Esophagus muscularis mucosa (tissue), 4 donors: ENCODE measurements around the gene KCNN4. TPM values are rescaled to one million over a fixed set of nuclear protein-coding genes. Genes with fewer than 3 reads are reported as not detected.

Source experiments
- DNase-seq: peaks from one replicate; pipeline ENCODE4 v3.0.0-alpha.2; 2017; ENCODE audit errors: extremely low spot score
- H3K27ac ChIP-seq, 4 donors: fragments of 200-600 bp; sonication (generic); replicated peaks in 1 of 4; 1 replicate in 3 of 4; 2 replicates in 1 of 4; pipeline ENCODE4 v1.5.1; 2016 to 2019; ENCODE audit warnings: mild to moderate bottlenecking in 1 of 4
- H3K27me3 ChIP-seq, 4 donors: fragments of 200-600 bp; sonication (generic); one replicate each; pipeline versions ENCODE4 v1.5.1 to v1.6.0; 2016 to 2019
- H3K36me3 ChIP-seq, 4 donors: fragments of 200-600 bp; sonication (generic); one replicate each; pipeline ENCODE4 v1.5.1; 2016 to 2019
- H3K4me1 ChIP-seq, 4 donors: fragments of 200-600 bp; sonication (generic); one replicate each; pipeline ENCODE4 v1.5.1; 2016 to 2019
- H3K4me3 ChIP-seq, 4 donors: fragments of 200-600 bp; sonication (generic); 1 replicate in 2 of 4; 2 replicates in 2 of 4; pipeline ENCODE4 v1.5.1; 2016 to 2019; ENCODE audit warnings: mild to moderate bottlenecking in 4 of 4, moderate library complexity in 1 of 4
- H3K9me3 ChIP-seq, 4 donors: fragments of 200-600 bp; sonication (generic); 1 replicate in 3 of 4; 2 replicates in 1 of 4; pipeline ENCODE4 v1.5.1; 2016 to 2019
- EP300 ChIP-seq: sonication (generic); formaldehyde crosslinking; IDR thresholded peaks from one replicate; pipeline ENCODE4 v1.6.1; 2017; ENCODE audit warnings: antibody characterized with exemption
- POLR2A ChIP-seq: fragments of 450-650 bp; IDR thresholded peaks from one replicate; pipeline ENCODE4 v1.6.1; 2017; ENCODE audit warnings: antibody characterized with exemption, moderate library complexity, mild to moderate bottlenecking, low read depth
- POLR2AphosphoS5 ChIP-seq, 2 donors: sonication (generic); formaldehyde crosslinking; IDR thresholded peaks; one replicate each; pipeline ENCODE4 v1.6.1; 2017; ENCODE audit warnings: antibody characterized with exemption in 2 of 2
- WGBS: methylation state at CpG from one replicate; pipeline ENCODE4 v1.1.5; 2018; 5-methylcytosine and 5-hydroxymethylcytosine counted together
- intact Hi-C: fragments of 100-400 bp; cut with DNase I; formaldehyde crosslinking; loops from one replicate; pipeline ENCODE4 v1.15.1; 2023
- total RNA-seq, 4 donors: library from RNA; depleted of rRNA; stranded (reverse); fragments of >200 nt; gene quantifications; one replicate each; pipeline versions ENCODE4 v1.1.0 to v1.2.1, GENCODE V29; 2016
- TF ChIP-seq, protein P1 (sequence below), 3 experiments: fragments of 200-600 bp in 2 of 3; fragments of 450-650 bp in 1 of 3; sonication (generic) in 2 of 3; IDR thresholded peaks; one replicate each; pipeline ENCODE4 v1.5.1; 2017 to 2019; ENCODE audit warnings: antibody characterized with exemption in 3 of 3, mild to moderate bottlenecking in 2 of 3, moderate library complexity in 1 of 3

The KCNN4 gene
- total RNA-seq, 4 donors from 2014 or later: 1.7 to 6.7 (median 1.9) TPM

DNA sequence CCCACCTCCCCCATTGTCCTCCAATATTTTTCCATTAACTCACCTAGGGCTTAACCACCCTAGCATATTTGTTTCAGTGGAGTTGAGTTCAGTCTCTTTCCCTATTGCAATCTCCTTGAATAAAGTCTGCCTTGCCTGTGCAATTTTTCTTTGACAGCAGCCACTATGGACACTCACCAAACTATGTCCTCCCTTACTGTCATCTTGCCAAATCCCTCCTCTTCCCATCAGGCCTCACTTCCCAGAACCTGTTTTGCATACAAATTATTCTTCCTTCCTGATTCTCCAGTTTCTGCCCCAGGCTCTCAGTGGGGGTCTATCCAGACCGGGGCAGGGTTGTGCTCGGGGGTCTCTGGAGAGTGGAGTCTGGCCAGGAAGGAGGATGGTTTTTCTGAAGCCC lies 23.7 kb upstream of the KCNN4 start:
- Histone ChIP-seq H3K27me3 (peaks cover 0 to 20% (median 0%) of the 10 kb centered on the region in 4 donors), H3K27ac (no peak overlapping the region), H3K36me3 (no peaks in the 10 kb centered on the region), H3K9me3 (no peaks in the 10 kb centered on the region), H3K4me1 (peaks cover 0 to 16% (median 5%) of the 10 kb centered on the region in 4 donors), H3K4me3 (peak overlapping the region in 1 of 4 donors; percentile 20)
- WGBS: 31% methylated on average over 2 of the region's 2 CpGs
- no peak for DNase-seq
- intact Hi-C loops: no loop called here
- TF ChIP-seq EP300: no peak
- TF ChIP-seq POLR2A: no peak
- TF ChIP-seq, protein P1, sequence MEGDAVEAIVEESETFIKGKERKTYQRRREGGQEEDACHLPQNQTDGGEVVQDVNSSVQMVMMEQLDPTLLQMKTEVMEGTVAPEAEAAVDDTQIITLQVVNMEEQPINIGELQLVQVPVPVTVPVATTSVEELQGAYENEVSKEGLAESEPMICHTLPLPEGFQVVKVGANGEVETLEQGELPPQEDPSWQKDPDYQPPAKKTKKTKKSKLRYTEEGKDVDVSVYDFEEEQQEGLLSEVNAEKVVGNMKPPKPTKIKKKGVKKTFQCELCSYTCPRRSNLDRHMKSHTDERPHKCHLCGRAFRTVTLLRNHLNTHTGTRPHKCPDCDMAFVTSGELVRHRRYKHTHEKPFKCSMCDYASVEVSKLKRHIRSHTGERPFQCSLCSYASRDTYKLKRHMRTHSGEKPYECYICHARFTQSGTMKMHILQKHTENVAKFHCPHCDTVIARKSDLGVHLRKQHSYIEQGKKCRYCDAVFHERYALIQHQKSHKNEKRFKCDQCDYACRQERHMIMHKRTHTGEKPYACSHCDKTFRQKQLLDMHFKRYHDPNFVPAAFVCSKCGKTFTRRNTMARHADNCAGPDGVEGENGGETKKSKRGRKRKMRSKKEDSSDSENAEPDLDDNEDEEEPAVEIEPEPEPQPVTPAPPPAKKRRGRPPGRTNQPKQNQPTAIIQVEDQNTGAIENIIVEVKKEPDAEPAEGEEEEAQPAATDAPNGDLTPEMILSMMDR (IDR thresholded peaks at IDR 0.05): no peak
- TF ChIP-seq POLR2AphosphoS5 (IDR thresholded peaks at IDR 0.05): no peak

- Histone ChIP-seq H3K27ac (no peak within 1 kb of the TSS), H3K4me1 (peaks cover 6 to 20% (median 14%) of the 10 kb centered on the region in 4 donors), H3K4me3 (no peak within 1 kb of the TSS), H3K9me3 (no peaks in the 10 kb centered on the region), H3K36me3 (peaks cover 0 to under 1% (median 0%) of the 10 kb centered on the region in 4 donors), H3K27me3 (peaks cover 0 to 39% (median 4%) of the 10 kb centered on the region in 4 donors)
- TF ChIP-seq, protein P1 (IDR thresholded peaks at IDR 0.05): no peak
- TF ChIP-seq EP300 (no peak), POLR2A (no peak), POLR2AphosphoS5 (IDR thresholded peaks at IDR 0.05) (no peak)
- no peak for DNase-seq
- 55% methylated on average over 11 of the region's 12 CpGs for WGBS
- intact Hi-C loops: no loop called here
These were observed 21.6 kb upstream of the KCNN4 start, which contains the start of gene LYPD5 for GRCh38 chr19:43802216-43802951. Gene LYPD5, minus strand, starts transcription at chr19:43802447. Its CDS starts 67 bp downstream, at chr19:43802380.

DNA sequence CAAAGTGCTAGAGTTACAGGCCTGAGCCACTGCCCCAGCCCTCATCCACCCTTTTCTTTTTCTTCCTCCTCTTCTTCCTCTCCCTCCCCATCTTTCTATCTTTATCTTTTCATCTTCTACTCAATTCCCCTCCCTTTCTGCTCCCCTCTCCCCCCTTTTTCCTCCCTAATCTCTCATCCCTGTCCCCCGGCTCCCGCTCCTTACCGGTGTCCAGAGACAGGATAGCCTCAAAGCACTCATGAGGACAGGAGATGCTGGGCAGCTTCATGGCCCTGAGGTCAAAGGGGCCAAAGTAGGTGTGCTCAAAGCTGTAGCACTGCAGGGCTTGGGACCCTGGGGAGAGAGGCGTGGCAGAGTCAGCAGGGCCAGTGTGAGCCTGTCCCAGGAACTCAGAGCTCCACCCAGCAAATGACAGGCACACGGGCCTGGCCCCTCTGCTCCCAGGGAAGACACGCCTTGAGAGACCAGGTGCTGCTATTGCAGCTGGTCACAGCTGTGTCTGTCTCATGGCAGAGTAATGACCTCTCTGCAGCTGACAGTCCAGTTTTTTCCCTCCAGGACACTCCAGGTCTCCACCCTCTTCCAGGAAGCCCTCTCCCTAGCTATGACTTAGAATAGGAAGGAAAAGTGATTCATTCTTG lies 18.8 kb upstream of the KCNN4 start:
- TF ChIP-seq POLR2AphosphoS5 (IDR thresholded peaks at IDR 0.05): peak in 1 of 2 donors; percentile 34
- no peak for TF ChIP-seq EP300
- no peak for TF ChIP-seq POLR2A
- TF ChIP-seq, protein P1 (IDR thresholded peaks at IDR 0.05): no peak
- Histone ChIP-seq H3K4me3 (peak overlapping the region in 3 of 4 donors; percentile 45 to 54 (median 47)), H3K36me3 (peaks cover 0 to 4% (median 0%) of the 10 kb centered on the region in 4 donors), H3K4me1 (peaks cover 6 to 20% (median 14%) of the 10 kb centered on the region in 4 donors), H3K27me3 (peaks cover 0 to 67% (median 9%) of the 10 kb centered on the region in 4 donors), H3K9me3 (no peaks in the 10 kb centered on the region), H3K27ac (peak overlapping the region in 1 of 4 donors; percentile 30)
- DNase-seq: no peak
- intact Hi-C loops: no loop called here
- WGBS: 73% methylated on average over 6 of the region's 6 CpGs

DNA sequence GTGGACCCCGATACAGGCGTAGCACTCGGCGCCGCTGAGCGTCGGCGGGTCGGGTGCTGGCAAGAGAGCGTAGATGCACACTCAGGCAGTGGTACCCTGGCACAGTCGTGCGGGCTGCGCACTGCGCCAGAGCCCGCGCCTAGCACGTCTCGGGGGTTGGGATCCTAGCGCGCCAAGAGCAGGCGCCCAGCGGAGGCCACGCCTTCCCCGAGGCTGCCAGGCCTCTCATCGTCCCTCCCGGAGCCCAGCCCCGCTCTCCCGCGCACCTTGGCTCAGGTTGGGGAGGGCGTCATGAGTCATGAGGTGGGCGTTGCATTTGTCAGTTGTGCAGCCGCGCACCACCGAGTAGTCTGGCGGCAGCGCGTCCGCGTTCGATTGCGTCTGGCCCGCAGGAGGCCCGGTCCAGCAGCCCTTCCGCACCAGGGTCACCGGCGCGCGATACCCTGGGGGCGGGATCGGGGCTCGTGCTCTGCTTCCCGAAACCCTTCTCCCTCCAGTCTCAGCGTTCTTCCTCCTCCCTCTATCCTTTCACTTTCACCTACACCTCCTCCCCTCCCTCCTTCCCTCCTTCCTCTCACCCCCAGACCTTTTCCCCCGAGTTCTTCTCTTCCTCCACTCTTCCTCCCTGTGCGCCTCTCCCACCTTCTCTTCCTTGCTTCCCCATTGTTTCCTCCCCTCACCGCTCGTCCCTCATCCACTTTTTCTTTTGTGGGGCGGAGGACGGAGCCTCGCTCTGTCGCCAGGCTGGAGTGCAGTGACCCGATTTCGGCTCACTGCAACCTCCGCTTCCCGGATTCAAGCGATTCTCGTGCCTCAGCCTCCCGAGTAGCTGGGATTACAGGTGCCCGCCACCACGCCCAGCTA lies 18.0 kb upstream of the KCNN4 start:
- no peak for DNase-seq
- Histone ChIP-seq H3K4me3 (peak overlapping the region; percentile 45 to 63 (median 50)), H3K27ac (peak overlapping the region in 1 of 4 donors; percentile 30), H3K9me3 (no peaks in the 10 kb centered on the region), H3K4me1 (peaks cover 6 to 20% (median 14%) of the 10 kb centered on the region in 4 donors), H3K27me3 (peaks cover 0 to 74% (median 9%) of the 10 kb centered on the region in 4 donors), H3K36me3 (peaks cover 0 to 4% (median 0%) of the 10 kb centered on the region in 4 donors)
- intact Hi-C loops: no loop called here
- WGBS: 26% methylated on average over 20 of the region's 70 CpGs
- TF ChIP-seq, protein P1 (IDR thresholded peaks at IDR 0.05): no peak
- TF ChIP-seq POLR2A: no peak
